ENCODE results near the gene RAPGEFL1.
"Not testable (repeated sequence)": the region's sequence is repeated elsewhere in the genome, so short reads cannot be mapped to it uniquely, and the experiment has no call there.

The RAPGEFL1 gene, protein sequence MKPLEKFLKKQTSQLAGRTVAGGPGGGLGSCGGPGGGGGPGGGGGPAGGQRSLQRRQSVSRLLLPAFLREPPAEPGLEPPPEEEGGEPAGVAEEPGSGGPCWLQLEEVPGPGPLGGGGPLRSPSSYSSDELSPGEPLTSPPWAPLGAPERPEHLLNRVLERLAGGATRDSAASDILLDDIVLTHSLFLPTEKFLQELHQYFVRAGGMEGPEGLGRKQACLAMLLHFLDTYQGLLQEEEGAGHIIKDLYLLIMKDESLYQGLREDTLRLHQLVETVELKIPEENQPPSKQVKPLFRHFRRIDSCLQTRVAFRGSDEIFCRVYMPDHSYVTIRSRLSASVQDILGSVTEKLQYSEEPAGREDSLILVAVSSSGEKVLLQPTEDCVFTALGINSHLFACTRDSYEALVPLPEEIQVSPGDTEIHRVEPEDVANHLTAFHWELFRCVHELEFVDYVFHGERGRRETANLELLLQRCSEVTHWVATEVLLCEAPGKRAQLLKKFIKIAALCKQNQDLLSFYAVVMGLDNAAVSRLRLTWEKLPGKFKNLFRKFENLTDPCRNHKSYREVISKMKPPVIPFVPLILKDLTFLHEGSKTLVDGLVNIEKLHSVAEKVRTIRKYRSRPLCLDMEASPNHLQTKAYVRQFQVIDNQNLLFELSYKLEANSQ

DNA sequence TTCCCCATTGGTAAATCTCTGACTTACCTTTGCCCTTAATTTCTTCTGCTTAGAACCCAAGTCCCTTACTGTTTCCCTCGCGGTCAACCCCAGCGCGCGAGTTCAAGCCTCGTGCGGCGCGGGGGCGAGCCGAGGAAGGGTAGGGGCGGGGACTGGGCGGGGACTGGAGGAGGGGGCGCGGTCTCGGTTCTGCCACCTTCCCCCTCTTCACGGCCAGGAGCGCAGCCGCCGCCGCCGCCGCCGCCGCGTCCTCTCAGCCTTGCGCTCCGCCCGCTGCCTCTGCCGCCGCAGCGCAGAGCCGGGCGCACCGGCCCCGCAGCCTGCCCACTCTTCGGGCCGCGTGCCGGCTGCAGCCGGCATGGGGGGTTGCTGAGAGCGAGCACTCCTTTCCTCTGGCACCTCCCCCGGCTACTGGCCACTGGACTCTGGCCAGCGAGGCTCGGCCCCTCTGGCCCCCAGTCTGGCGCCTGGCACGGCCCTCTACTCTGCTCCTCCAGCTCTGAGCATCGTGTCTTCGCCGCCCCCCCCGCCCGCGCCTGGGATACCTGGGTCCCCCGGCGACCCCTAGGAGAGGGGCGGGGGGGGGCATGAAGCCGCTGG, at the start of gene RAPGEFL1:
Gene RAPGEFL1, plus strand, starts transcription at position 196 of the 600 bp plus-strand sequence. Its CDS starts 392 bp downstream, at position 588.
- peak; percentile 75 for DNase-seq (ENCODE audit: low spot score)

DNA sequence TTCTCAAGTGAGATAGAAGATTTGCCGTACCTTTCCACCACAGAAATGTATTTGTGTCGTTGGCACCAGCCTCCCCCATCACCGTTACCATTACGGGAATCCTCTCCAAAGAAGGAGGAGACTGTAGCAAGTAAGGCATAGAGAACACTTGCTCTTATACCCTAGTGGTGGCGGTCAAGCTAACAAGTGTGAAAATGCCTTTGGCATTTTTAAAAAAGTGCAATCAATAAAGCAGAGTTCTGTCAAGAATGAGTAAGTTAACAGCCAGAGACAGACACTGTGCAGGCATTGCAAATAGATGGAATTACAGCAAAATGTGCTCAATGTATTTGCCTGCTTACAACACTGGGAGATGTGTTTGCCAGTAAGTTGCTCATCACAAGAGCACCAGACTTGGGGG, 47.8 kb upstream of the RAPGEFL1 start:
- DNase-seq (ENCODE audit: low spot score) = no peak

DNA sequence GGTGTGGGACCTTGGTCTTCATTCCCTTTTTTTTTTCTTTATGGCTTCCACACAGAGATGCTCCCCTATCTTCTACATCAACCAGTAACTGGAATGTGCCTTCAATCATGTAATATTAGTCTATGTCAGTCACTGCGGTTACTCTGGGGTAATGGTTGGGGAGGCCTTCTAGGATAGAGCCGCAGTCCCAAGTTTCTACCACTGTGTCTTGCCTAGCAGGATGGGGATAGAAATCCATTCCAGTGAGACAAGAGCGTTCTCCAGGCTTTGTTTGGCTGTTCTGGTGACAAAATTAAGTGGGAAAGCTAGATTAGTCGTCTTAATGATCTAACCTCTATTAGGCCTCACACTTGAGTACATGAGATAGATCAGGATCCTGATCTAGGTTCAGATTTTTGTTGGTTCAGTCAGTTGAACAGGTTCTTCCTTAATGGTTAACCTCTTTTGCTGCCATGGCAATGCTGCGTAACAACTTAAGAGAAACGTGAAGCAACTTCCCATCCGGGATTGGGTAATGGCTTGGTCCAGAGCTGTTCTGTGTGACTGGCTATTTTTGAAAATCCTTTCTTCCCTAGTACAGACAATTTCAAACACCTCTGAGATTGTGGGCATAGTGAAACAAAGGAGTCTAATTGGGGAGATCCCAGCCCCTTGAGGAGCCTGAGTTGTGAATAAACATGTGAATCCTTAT, 46.8 kb upstream of the RAPGEFL1 start:
- DNase-seq (ENCODE audit: low spot score) = no peak

DNA sequence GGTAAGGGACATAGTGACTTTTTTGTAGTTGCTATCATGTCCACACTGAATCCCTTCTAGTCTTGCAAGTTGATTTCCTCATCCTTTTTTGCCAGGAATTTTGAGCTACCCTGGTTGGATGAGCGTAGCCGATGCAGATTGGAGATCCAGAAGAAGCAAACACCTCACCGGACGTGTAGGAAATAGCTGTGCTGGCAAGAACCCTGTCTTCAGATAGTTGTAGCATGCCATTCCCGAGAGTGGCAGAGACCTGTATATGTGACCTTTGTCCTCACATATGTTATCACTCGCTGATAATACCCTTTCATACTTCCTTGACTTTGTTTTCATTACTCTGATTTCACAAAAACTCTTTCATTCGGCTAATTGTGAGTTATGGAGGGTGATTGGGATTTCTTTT, 43.1 kb upstream of the RAPGEFL1 start:
- no peak for DNase-seq (ENCODE audit: low spot score)

DNA sequence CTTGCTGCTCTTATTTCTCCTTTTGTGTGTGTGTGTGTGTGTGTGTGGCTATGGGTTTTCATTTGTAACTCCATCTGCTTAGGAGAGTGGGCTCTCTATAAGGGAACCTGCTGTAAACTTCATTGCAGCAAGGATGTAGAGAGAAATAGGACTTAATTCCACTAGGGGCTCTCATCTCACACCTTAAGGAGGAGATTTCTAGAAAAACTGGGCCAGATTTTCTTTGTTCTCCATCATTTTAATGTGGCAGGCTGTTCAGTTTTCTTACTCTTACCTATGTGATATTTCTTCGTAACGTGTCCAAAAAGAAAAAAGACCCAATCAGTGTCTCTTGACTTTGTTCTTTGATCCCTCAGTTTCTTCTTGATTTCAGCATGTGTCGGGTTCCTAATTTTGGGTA, 41.5 kb upstream of the RAPGEFL1 start:
- DNase-seq (ENCODE audit: low spot score) = peak; percentile 24

DNA sequence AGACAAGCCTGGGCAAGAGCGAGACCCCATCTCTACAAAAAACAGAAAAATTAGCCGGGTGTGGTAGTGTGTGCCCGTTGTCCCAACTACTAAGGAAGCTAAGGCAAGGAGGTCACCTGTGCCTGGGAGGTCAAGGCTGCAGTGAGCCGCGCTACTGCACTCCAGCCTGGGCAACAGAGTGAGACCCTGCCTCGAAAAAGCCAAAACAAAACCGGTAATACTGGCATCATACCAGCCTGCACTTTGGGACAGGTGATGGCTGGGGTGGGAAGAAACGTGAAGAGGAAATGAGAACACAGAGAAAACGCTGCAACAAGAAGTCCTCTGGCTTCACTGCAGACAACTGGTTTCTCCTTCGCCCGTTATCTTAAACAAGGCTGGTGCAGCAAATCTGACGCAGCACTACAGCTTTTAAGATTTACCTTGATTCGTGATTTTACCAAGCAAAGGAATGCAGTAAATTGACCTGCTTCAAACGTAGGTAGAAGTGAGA, 37.7 kb upstream of the RAPGEFL1 start:
- DNase-seq (ENCODE audit: low spot score) = peak; percentile 27

DNA sequence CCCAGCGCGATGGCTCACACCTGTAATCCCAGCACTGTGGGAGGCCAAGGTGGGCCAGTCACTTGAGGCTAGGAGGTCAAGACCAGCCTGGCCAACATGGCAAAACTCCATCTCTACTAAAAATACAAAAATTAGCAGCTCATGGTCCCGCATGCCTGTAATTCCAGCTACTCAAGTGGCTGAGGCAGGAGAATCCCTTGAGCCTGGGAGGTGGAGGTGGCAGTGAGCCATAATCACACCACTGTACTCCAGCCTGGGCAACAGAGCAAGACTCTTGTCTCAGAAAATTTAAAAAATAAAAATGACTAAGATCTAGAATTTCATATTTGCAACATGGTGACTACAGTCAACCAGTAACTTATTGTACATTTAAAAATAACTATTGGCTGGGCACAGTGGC, 34.1 kb upstream of the RAPGEFL1 start:
- DNase-seq (ENCODE audit: low spot score) = not testable (repeated sequence)

DNA sequence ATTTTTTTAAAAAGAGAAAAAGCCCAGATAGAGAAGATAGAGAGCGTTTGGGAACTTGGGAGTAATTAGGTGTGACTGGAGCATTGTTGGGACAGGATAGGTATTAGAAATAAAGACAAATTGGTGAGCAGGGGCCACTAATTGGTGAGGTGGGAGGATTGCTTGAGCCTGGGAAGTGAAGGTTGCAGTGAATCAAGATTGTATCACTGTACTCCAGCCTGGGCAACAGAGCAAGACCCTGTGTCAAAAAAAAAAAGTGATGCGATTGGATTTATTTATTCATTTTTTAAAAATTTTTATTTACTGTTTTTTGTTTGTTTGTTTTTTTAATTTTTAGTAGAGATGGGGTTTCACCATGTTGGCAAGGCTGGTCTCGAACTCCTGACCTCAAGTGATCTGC, 31.8 kb upstream of the RAPGEFL1 start:
- no peak for DNase-seq (ENCODE audit: low spot score)

DNA sequence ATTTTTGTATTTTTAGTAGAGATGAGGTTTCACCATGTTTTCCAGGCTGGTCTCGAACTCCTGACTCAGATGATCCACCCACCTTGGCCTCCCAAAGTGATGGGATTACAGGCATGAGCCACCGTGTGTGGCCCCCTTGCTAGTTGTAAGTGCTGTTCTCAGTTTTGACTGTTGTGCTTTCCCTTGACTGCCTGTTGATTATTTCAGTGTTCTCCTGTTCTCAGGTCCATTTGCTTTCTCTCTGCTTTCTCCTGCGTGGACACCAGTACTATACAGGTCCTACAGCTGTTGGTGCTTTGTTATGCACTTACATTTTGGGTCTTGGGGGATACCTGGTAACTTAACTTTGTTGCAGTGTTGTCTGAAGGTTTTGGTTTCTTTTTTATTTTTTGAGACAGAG, 28.7 kb upstream of the RAPGEFL1 start:
- DNase-seq (ENCODE audit: low spot score) = no peak

DNA sequence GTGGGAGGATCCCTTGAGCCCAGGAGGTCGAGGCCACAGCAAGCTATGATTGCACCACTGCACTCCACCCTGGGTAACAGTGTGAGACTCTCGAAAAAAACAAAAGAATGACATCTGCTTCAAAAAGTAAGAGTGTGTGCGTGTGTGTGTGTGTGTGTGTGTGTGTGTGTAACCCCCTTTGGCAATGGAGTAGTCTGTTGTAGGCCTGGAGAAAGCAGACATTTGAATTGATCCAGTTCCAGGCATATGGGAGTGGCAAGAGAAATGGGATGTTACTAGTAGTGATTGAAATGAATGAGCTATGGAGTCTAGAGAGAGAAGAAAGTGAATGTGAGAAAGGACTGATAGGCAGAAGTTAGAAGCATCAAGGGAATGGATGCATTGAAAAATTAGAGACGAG, 27.0 kb upstream of the RAPGEFL1 start:
- DNase-seq (ENCODE audit: low spot score) = no peak

DNA sequence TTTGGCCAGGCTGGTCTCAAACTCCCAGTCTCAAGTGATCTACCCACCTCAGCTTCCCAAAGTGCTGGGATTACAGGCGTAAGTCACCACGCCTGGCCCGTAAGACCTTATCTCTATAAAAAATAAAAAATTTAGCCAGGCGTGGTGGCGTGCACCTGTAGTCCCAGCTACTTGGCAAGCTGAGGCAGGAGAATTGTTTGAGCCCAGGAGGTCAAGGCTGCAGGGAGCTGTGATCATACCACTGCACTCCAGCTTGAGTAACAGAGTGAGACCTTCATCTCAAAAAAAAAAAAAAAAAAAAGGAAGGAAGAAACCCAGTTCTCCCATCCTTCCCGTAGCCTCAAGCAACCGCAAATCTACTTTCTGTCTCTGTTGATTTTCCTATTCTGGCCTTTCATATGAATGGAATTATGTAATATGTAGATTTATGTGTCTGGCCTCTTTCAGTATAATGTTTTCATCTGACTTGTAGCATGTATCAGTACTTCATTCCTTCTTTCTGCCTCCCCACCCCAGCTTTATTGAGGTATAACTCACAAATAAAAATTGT, 25.8 kb upstream of the RAPGEFL1 start:
- no peak for DNase-seq (ENCODE audit: low spot score)

DNA sequence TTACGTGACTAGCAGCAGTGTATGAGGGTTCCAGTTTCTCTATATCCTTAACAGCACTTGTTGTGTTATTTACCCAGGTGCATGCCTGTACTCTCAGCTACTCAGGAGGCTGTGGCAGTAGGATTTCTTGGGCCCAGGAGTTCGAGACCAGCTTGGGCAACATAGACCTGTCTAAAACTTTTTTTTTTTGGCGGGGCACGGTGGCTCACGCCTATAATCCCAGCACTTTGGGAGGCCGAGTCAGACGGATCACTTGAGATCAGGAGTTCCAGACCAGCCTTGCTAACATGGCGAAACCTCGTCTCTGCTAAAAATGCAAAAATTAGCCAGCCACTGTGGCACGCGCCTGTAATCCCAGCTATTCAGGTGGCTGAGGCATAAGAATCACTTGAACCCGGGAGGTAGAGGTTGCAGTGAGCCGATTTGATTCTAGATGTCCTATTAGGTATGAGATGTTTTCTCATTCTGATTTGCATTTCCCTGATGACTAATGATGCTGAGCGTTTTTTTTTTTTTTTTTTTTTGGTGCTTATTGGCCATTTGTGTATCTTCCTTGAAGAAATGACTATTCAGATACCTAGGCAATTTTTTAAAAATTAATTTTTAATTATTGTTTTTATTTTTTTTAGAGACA, 23.6 kb upstream of the RAPGEFL1 start:
- no peak for DNase-seq (ENCODE audit: low spot score)

DNA sequence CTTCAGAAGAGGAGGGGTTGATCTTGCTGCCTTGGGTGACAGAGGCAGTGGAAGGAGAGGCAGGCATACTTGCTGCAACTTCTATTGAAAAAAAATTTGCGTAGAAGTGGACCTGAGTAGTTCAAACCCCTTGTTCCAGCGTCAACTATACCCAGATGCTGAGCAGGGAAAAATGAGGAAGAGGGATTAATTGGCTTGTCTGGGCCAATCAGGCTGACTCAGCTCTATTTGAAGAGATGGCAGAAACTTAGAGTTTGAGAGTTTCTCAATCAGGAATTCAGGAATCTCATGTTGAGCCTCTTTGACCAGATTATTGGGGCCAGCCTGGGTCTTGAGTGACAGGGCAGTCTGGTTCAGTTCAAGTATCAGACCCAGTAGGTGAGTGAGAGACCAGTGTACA, 19.3 kb upstream of the RAPGEFL1 start:
- DNase-seq (ENCODE audit: low spot score) = no peak

DNA sequence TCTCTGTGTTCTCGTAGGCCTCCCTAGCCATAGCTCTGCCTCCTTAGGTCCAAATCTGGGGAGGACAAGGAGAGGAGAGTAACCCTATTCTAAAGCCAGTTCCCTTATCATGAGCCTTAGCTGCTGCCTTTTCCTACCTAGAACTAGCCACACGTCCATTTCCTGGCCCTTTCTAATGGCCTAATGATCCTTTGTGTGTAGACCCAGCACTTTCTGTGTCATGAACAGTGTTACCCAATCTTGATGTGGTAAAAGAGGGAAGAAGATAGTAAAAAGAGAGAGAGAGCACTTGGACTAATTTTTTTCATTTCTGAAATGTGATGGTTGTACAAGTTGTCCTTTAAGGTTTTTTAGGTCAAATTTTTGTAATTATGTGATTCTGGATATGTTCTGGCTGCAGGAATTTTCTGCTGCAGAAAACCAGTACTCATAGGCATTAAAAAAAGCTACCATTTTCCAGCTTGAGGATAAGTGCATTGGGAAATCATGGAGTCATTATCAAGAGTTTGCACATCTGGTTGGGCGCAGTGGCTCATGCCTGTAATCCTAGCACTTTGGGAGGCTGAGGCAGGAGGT, 18.7 kb upstream of the RAPGEFL1 start:
- no peak for DNase-seq (ENCODE audit: low spot score)

DNA sequence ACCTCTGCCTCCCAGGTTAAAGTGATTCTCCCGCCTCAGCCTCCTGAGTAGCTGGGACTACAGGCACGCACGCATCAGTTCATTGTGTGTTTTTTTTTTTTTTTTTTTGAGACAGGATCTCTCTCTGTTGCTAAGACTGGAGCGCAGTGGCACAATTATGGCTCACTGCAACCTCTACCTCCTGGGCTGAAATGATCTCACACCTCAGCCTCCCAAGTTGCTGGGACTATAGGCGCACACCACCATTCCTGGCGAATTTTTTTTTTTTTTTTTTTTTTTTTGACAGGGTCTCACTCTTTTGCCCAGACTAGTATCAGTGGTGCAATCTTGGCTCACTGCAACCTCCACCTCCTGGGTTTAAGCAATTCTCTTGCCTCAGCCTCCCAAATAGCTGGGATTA, 17.8 kb upstream of the RAPGEFL1 start:
- no peak for DNase-seq (ENCODE audit: low spot score)

DNA sequence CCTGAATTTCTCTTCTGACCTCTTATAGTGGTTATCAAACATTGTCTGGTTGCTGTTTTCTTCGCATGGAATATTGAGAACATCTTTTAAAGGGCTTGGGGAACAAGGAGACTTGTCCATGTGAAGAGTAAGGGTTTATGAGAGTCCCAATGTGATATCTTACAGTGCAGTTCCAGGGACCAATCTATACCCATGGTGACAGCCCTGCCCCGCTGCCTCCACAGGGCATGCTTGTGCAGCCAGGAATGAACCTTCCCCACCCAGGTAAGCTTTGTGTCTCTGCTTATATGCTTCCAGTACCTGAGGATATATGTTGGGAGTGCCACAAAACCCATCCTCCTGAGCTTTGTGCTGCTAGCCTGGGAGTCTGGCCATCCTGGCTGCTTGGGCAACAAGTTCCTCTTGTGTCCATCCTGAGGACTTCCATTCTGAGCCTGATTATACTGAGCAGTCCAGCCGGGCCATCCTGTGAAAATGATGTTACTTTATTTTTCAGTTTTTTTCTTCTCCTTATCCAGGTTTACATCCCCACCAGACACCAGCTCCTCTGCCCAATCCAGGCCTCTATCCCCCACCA, 9.5 kb upstream of the RAPGEFL1 start:
- DNase-seq (ENCODE audit: low spot score) = no peak

DNA sequence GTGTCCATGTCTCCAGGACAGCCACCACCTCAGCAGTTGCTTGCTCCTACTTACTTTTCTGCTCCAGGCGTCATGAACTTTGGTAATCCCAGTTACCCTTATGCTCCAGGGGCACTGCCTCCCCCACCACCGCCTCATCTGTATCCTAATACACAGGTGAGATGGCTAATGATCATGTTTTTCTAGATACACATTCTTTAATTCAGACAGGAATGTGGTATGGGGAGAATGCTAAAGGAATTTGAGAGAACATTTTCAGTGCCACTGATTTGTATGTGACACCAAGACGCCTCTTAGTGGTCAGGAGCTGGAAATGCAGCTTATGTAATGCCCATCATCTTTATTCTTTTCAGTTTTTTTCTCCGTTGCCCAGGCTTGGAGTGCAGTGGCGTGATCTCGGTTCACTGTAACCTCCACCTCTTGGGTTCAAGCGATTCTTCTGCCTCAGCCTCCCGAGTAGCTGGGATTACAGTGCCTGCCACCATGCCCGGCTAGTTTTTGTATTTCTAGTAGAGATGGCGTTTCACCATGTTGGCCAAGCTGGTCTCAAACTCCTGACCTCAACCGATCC, 8.9 kb upstream of the RAPGEFL1 start:
- DNase-seq (ENCODE audit: low spot score) = peak; percentile 85

DNA sequence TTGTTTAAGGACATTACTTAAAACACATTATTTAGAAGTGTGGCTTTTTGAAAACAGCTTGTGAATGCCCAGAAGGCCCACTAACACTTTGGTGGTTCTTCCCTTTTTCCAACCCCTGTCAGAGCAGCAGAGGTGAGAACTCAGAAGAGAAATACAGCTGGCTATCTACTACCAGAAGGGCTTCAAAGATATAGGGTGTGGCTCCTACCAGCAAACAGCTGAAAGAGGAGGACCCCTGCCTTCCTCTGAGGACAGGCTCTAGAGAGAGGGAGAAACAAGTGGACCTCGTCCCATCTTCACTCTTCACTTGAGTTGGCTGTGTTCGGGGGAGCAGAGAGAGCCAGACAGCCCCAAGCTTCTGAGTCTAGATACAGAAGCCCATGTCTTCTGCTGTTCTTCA, 6.9 kb upstream of the RAPGEFL1 start:
- DNase-seq (ENCODE audit: low spot score) = no peak

DNA sequence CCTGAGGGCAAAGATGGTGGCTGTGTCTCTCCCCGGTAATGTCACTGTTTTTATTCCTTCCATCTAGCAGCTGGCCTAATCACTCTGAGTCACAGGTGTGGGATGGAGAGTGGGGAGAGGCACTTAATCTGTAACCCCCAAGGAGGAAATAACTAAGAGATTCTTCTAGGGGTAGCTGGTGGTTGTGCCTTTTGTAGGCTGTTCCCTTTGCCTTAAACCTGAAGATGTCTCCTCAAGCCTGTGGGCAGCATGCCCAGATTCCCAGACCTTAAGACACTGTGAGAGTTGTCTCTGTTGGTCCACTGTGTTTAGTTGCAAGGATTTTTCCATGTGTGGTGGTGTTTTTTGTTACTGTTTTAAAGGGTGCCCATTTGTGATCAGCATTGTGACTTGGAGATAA, 5.5 kb upstream of the RAPGEFL1 start:
- DNase-seq (ENCODE audit: low spot score) = no peak

DNA sequence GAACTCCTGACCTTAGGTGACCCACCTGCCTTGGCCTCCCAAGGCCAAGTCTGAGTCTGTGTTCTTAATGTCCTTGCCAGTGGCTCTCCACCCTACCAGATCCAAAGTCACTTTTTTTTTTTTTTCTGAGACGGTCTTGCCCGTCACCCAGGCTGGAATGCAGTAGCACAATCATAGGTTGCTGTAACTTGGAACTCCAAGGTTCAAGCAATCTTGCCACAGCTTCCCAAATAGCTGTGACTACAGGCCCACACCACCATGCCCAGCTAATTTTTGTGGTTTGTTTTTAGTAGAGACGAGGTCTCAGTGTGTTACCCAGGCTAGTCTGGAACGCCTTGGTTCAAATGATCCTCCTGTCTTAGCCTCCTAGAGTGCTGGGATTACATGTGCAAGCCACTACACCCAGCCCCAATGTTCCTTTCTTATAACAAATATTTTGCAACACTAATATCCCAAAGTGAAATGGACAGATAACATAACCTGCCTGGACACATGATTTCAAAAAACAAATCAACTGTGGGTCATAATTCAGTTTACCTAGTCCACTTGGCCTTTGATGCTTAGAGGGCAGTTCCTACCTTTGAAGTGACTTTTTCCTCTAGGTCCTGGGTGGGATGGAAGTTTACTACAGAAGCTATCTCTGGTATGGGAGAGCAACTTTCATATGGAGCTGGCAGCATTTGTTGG, 4.0 kb upstream of the RAPGEFL1 start:
- no peak for DNase-seq (ENCODE audit: low spot score)

Measured in cerebellar cortex (tissue), 1 donor.